HepG2 (cell line): Measurements from ENCODE around the gene RASA4B. TPM values are rescaled to one million over a fixed set of nuclear protein-coding genes. Genes with fewer than 3 reads are reported as not detected.

ENCODE experiments used
- ATAC-seq: fragments of 200-7000 bp; cut with Tn5 transposase; 3 replicates; pipeline ENCODE4 v1.9.1; 2020; ENCODE audit warnings: mild to moderate bottlenecking, moderate library complexity
- BruUV-seq: library from RNA; stranded (reverse); fragments of 400-500 nt; replicated peaks from 2 replicates; lab custom pipeline; 2021; lab: Mats Ljungman, UMichigan
- CTCF ChIA-PET: fragments of 300-600 bp; formaldehyde crosslinking; extraction: SDS; loops from one replicate; lab custom pipeline; 2021; ENCODE audit warnings: low total read pairs, inconsistent platforms, low intra/inter-chr PET ratio; lab: Yijun Ruan, JAX
- POLR2A ChIA-PET: fragments of 350-600 bp; sonication (Branson Sonifier 250); formaldehyde crosslinking; loops from one replicate; lab custom pipeline; 2020; ENCODE audit warnings: antibody characterized with exemption, inconsistent platforms; lab: Yijun Ruan, JAX
- DNase-seq: peaks from one replicate; pipeline ENCODE4 v3.0.0-alpha.2; 2015; ENCODE audit warnings: low spot score
- FAIRE-seq: peaks from 3 replicates; lab custom pipeline; 2011; peaks lifted over from hg19 to GRCh38; lab: Jason Lieb, UNC
- H2AFZ ChIP-seq: one replicate; pipeline ENCODE4 v1.6.1; 2011; ENCODE audit warnings: low read length, inconsistent platforms
- H3K27ac ChIP-seq: fragments of 300-600 bp; 3 replicates; pipeline ENCODE4 v1.8.0; 2011; ENCODE audit warnings: mixed run types, mild to moderate bottlenecking, mixed read lengths, low read length, inconsistent platforms; ENCODE audit not compliant: insufficient read depth; ENCODE audit errors: extremely low read length
- H3K27me3 ChIP-seq, 2 experiments: fragments of 200-600 bp in 1 of 2; 2 replicates in 1 of 2; 3 replicates in 1 of 2; pipeline versions ENCODE4 v1.6.0 to v1.8.0; 2011; ENCODE audit warnings: low read length in 2 of 2, mild to moderate bottlenecking in 2 of 2, moderate library complexity in 2 of 2, inconsistent platforms in 1 of 2; ENCODE audit not compliant: insufficient read depth in 2 of 2, control insufficient read depth in 1 of 2
- H3K36me3 ChIP-seq, 2 experiments: fragments of 200-600 bp in 1 of 2; replicated peaks in 1 of 2; 2 replicates in 1 of 2; 3 replicates in 1 of 2; pipeline versions ENCODE4 v1.5.1 to v1.8.0; 2011; ENCODE audit warnings: low read length in 2 of 2, inconsistent platforms in 1 of 2; ENCODE audit not compliant: insufficient read depth in 2 of 2, control insufficient read depth in 1 of 2
- H3K4me1 ChIP-seq: 2 replicates; pipeline ENCODE4 v1.5.1; 2012; ENCODE audit warnings: low read length, inconsistent platforms; ENCODE audit not compliant: insufficient read depth
- H3K4me2 ChIP-seq: 2 replicates; pipeline ENCODE4 v1.6.0; 2011; ENCODE audit warnings: low read depth, low read length, inconsistent platforms
- H3K4me3 ChIP-seq, 3 experiments: fragments of 200-600 bp in 1 of 3; sonication (generic), shearing (Covaris generic) in 1 of 3; replicated peaks in 1 of 3; 2 replicates each; pipeline ENCODE4 v1.5.1; 2011 to 2016; ENCODE audit warnings: low read length in 3 of 3, inconsistent platforms in 2 of 3, low read depth in 2 of 3, mild to moderate bottlenecking in 2 of 3, control low read depth in 1 of 3, mixed read lengths in 1 of 3; ENCODE audit not compliant: insufficient read depth in 1 of 3
- H3K79me2 ChIP-seq: one replicate; pipeline ENCODE4 v1.6.1; 2011; ENCODE audit warnings: low read length, inconsistent platforms; ENCODE audit not compliant: insufficient read depth
- H3K9ac ChIP-seq: 2 replicates; pipeline ENCODE4 v1.6.0; 2011; ENCODE audit warnings: mild to moderate bottlenecking, low read depth, low read length, inconsistent platforms; ENCODE audit not compliant: insufficient read depth
- H3K9me3 ChIP-seq: 2 replicates; pipeline ENCODE4 v1.5.1; 2012; ENCODE audit warnings: mild to moderate bottlenecking, low read length
- H4K20me1 ChIP-seq: 2 replicates; pipeline ENCODE4 v1.6.0; 2011; ENCODE audit warnings: inconsistent platforms, mild to moderate bottlenecking, low read length, moderate library complexity; ENCODE audit not compliant: insufficient read depth
- ARNT ChIP-seq: fragments of 450-650 bp; IDR thresholded peaks from 2 replicates; pipeline ENCODE4 v1.6.1; 2017
- CEBPZ ChIP-seq: IDR thresholded peaks from 2 replicates; pipeline ENCODE4 v1.6.1; 2012; ENCODE audit warnings: low read length, improper control_type of control experiment
- FOXP4 ChIP-seq: sonication (generic); formaldehyde crosslinking; IDR thresholded peaks from 2 replicates; pipeline ENCODE4 v1.4.0; 2020; ENCODE audit warnings: missing genetic modification reagents
- IRX3 ChIP-seq: sonication (generic); formaldehyde crosslinking; IDR thresholded peaks from 2 replicates; pipeline ENCODE4 v1.8.1; 2023; ENCODE audit warnings: mild to moderate bottlenecking, low read depth, missing genetic modification reagents, borderline replicate concordance
- NR3C1 ChIP-seq: sonication (generic); formaldehyde crosslinking; IDR thresholded peaks from 2 replicates; pipeline ENCODE4 v1.4.0; 2020; ENCODE audit warnings: missing genetic modification reagents
- RERE ChIP-seq: IDR thresholded peaks from 2 replicates; pipeline ENCODE4 v1.6.1; 2016; ENCODE audit warnings: low read depth, missing genetic modification reagents, missing compliant biosample characterization
- TSC22D2 ChIP-seq: sonication (generic); formaldehyde crosslinking; IDR thresholded peaks from 2 replicates; pipeline ENCODE4 v1.5.1; 2020; ENCODE audit warnings: missing genetic modification reagents, mild to moderate bottlenecking, borderline replicate concordance
- ZNF121 ChIP-seq: sonication (generic); formaldehyde crosslinking; IDR thresholded peaks from 2 replicates; pipeline ENCODE4 v1.5.0; 2020; ENCODE audit warnings: mild to moderate bottlenecking, missing genetic modification reagents
- ZNF20 ChIP-seq: sonication (generic); formaldehyde crosslinking; IDR thresholded peaks from 2 replicates; pipeline ENCODE4 v1.4.0; 2020; ENCODE audit warnings: mild to moderate bottlenecking, moderate library complexity, missing genetic modification reagents
- ZNF234 ChIP-seq: sonication (generic); formaldehyde crosslinking; conservative IDR thresholded peaks from 2 replicates; pipeline ENCODE4 v1.5.1; 2020; ENCODE audit warnings: mild to moderate bottlenecking, missing genetic modification reagents
- ZNF34 ChIP-seq: sonication (generic); formaldehyde crosslinking; IDR thresholded peaks from 2 replicates; pipeline ENCODE4 v1.4.0; 2020; ENCODE audit warnings: mild to moderate bottlenecking, missing genetic modification reagents, borderline replicate concordance
- ZNF44 ChIP-seq: sonication (generic); formaldehyde crosslinking; IDR thresholded peaks from 2 replicates; pipeline ENCODE4 v1.5.1; 2020; ENCODE audit warnings: mild to moderate bottlenecking, missing genetic modification reagents
- ZNF629 ChIP-seq: sonication (generic); formaldehyde crosslinking; conservative IDR thresholded peaks from 2 replicates; pipeline ENCODE4 v1.5.0; 2020; ENCODE audit warnings: missing genetic modification reagents
- WGBS: methylation state at CpG from one replicate; pipeline ENCODE4 v1.1.6; 2017; ENCODE audit warnings: low lambda C conversion rate; 5-methylcytosine and 5-hydroxymethylcytosine counted together
- in situ Hi-C: cut with HindIII; loops from 2 replicates; pipeline ENCODE4 v1.10.0; 2017; ENCODE audit warnings: low pct_unique_long_range_greater_than_20kb; ENCODE audit not compliant: extremely low pct_ligation_motif_present
- intact Hi-C: fragments of 100-400 bp; cut with micrococcal nuclease; formaldehyde crosslinking; loops from one replicate; pipeline ENCODE4 v1.10.0; 2022; ENCODE audit not compliant: unreplicated experiment
- polyA plus RNA-seq, 8 experiments: library from polyadenylated mRNA; depleted of rRNA in 3 of 8; stranded (reverse) in 7 of 8; unstranded in 1 of 8; fragments of >200 nt; fragmentation: Illumina TruSeq in 4 of 8; extraction: Trizol in 4 of 8; gene quantifications; 2 replicates each; pipeline versions ENCODE4 v1.2.1 to v1.2.3, GENCODE V29; 2011 to 2016; ENCODE audit warnings: low read depth in 4 of 8, missing spikeins in 1 of 8, mixed read lengths in 1 of 8; ENCODE audit not compliant: insufficient read depth in 1 of 8
- total RNA-seq, 5 experiments: library from RNA; depleted of rRNA; stranded (reverse); fragments of >200 nt; fragmentation: Illumina TruSeq; extraction: Trizol; gene quantifications; 2 replicates each; pipeline ENCODE4 v1.2.3, GENCODE V29; 2016; ENCODE audit warnings: low read depth in 1 of 5

RASA4B gene
- total and polyA plus RNA-seq, 2 of the 13 experiments (the other 11 are each of a cell fraction or from before 2014, with no cell fraction given) = 0.82 to 1.3 TPM

GRCh38 chr7:102445674-102446071 lies 71.9 kb downstream of the RASA4B start:
- DNase-seq = no peak
- 74% methylated on average over 2 of the region's 2 CpGs for WGBS
- no peak overlapping the region for H3K9ac ChIP-seq
- no peaks in the 10 kb centered on the region for H3K79me2 ChIP-seq
- no peak for ATAC-seq
- no peak overlapping the region for H3K4me2 ChIP-seq
- H3K4me3 ChIP-seq = no peak overlapping the region
- no peak overlapping the region for H2AFZ ChIP-seq
- H4K20me1 ChIP-seq = no peaks in the 10 kb centered on the region
- no peaks in the 10 kb centered on the region for H3K9me3 ChIP-seq
- no peak overlapping the region for H3K27ac ChIP-seq
- CTCF ChIA-PET = no interaction called here
- H3K4me1 ChIP-seq = peaks cover 2% of the 10 kb centered on the region
- TF ChIP-seq ZNF629 (CRISPR knock-in tag) (no peak), RERE (no peak), TSC22D2 (CRISPR knock-in tag) (no peak), ZNF121 (CRISPR knock-in tag) (no peak), CEBPZ (no peak), IRX3 (CRISPR knock-in tag) (no peak), ZNF34 (CRISPR knock-in tag) (no peak), ARNT (no peak), NR3C1 (CRISPR knock-in tag) (no peak), ZNF234 (CRISPR knock-in tag) (no peak), ZNF20 (CRISPR knock-in tag) (no peak), ZNF44 (CRISPR knock-in tag) (no peak), FOXP4 (CRISPR knock-in tag) (no peak)
- POLR2A ChIA-PET = no interaction called here
- intact Hi-C loops = no loop called here
- H3K27me3 ChIP-seq = no peaks in the 10 kb centered on the region
- BruUV-seq = no TSS peak
- in situ Hi-C loops = no loop called here
- H3K36me3 ChIP-seq = no peaks in the 10 kb centered on the region
- FAIRE-seq = no peak
